WTC11 (cell line): Measurements from ENCODE around the gene WWOX. TPM values are rescaled to one million over a fixed set of nuclear protein-coding genes. Genes with fewer than 3 reads are reported as not detected.

Source experiments
- ATAC-seq: fragments of 200-7000 bp; cut with Tn5 transposase; 2 replicates; pipeline ENCODE4 v1.10.0; 2021; ENCODE audit warnings: mild to moderate bottlenecking, moderate library complexity
- CTCF ChIA-PET: fragments of 300-600 bp; sonication (Branson Sonifier 250); formaldehyde crosslinking; loops from one replicate; lab custom pipeline; 2021; ENCODE audit warnings: antibody characterized with exemption; lab: Charles Lee
- POLR2A ChIA-PET: fragments of 350-600 bp; sonication (Branson Sonifier 250); formaldehyde crosslinking; loops from one replicate; lab custom pipeline; 2021; ENCODE audit warnings: antibody characterized with exemption; lab: Charles Lee
- DNase-seq: peaks from one replicate; pipeline ENCODE4 v3.0.0; 2021; ENCODE audit warnings: low spot score
- H3K27ac Mint-ChIP-seq: 2 replicates; pipeline ENCODE4 v1.8.0; 2021; ENCODE audit warnings: mixed read lengths
- H3K27me3 Mint-ChIP-seq: 2 replicates; pipeline ENCODE4 v1.8.0; 2021; ENCODE audit warnings: low read depth, mild to moderate bottlenecking, moderate library complexity, mixed read lengths
- H3K36me3 Mint-ChIP-seq: 2 replicates; pipeline ENCODE4 v1.8.0; 2021; ENCODE audit warnings: mixed read lengths
- H3K4me1 Mint-ChIP-seq: 2 replicates; pipeline ENCODE4 v1.8.0; 2022; ENCODE audit warnings: mixed read lengths
- H3K4me3 Mint-ChIP-seq: 2 replicates; pipeline ENCODE4 v1.8.0; 2021; ENCODE audit warnings: mild to moderate bottlenecking, moderate library complexity, mixed read lengths
- H3K9me3 Mint-ChIP-seq: 2 replicates; pipeline ENCODE4 v1.8.0; 2021; ENCODE audit warnings: mixed read lengths
- ETV6 ChIP-seq: sonication (generic); formaldehyde crosslinking; IDR thresholded peaks from 2 replicates; pipeline ENCODE4 v1.8.1; 2022; ENCODE audit warnings: mild to moderate bottlenecking, missing genetic modification reagents
- JAZF1 ChIP-seq: fragments of 250-450 bp; sonication (Bioruptor Pico); IDR thresholded peaks from 2 replicates; pipeline ENCODE4 v1.9.0; 2021; ENCODE audit warnings: moderate library complexity, mild to moderate bottlenecking, inconsistent platforms
- KAT7 ChIP-seq: sonication (generic); formaldehyde crosslinking; IDR thresholded peaks from 2 replicates; pipeline ENCODE4 v1.8.1; 2023; ENCODE audit warnings: missing genetic modification reagents, mild to moderate bottlenecking, borderline replicate concordance
- MXD4 ChIP-seq: fragments of 250-450 bp; sonication (Bioruptor Pico); IDR thresholded peaks from 2 replicates; pipeline ENCODE4 v1.8.0; 2021; ENCODE audit warnings: mild to moderate bottlenecking, moderate library complexity, borderline replicate concordance
- NR1H2 ChIP-seq: sonication (generic); formaldehyde crosslinking; IDR thresholded peaks from 2 replicates; pipeline ENCODE4 v1.9.0; 2021; ENCODE audit warnings: mild to moderate bottlenecking, moderate library complexity, missing genetic modification reagents
- RELA ChIP-seq: sonication (generic); formaldehyde crosslinking; IDR thresholded peaks from 2 replicates; pipeline ENCODE4 v1.8.1; 2022; ENCODE audit warnings: missing genetic modification reagents, mild to moderate bottlenecking, borderline replicate concordance
- SP1 ChIP-seq: sonication (generic); formaldehyde crosslinking; conservative IDR thresholded peaks from 2 replicates; pipeline ENCODE4 v1.8.1; 2022; ENCODE audit warnings: missing genetic modification reagents
- TEAD1 ChIP-seq: sonication (generic); formaldehyde crosslinking; IDR thresholded peaks from 2 replicates; pipeline ENCODE4 v1.8.0; 2022; ENCODE audit warnings: mild to moderate bottlenecking, missing genetic modification reagents
- ZNF219 ChIP-seq: sonication (generic); formaldehyde crosslinking; IDR thresholded peaks from 2 replicates; pipeline ENCODE4 v1.8.0; 2023; ENCODE audit warnings: missing genetic modification reagents, mild to moderate bottlenecking, borderline replicate concordance
- ZNF396 ChIP-seq: fragments of 250-450 bp; sonication (Bioruptor Pico); IDR thresholded peaks from 2 replicates; pipeline ENCODE4 v1.8.0; 2021; ENCODE audit warnings: mild to moderate bottlenecking, moderate library complexity, borderline replicate concordance
- ZNF416 ChIP-seq: fragments of 250-450 bp; sonication (Bioruptor Pico); IDR thresholded peaks from 2 replicates; pipeline ENCODE4 v1.9.0; 2021; ENCODE audit warnings: mild to moderate bottlenecking, inconsistent platforms
- ZNF671 ChIP-seq: fragments of 250-450 bp; sonication (Bioruptor Pico); IDR thresholded peaks from 2 replicates; pipeline ENCODE4 v1.8.0; 2021; ENCODE audit warnings: mild to moderate bottlenecking
- total RNA-seq: library from RNA; stranded (reverse); gene quantifications from 3 replicates; pipeline ENCODE4 v1.2.3, GENCODE V29; 2021
- TF ChIP-seq, protein P1 (sequence below): fragments of 250-450 bp; sonication (Bioruptor Pico); IDR thresholded peaks from 2 replicates; pipeline ENCODE4 v1.9.0; 2021; ENCODE audit warnings: mild to moderate bottlenecking
- TF ChIP-seq, protein P2 (sequence below): sonication (generic); formaldehyde crosslinking; IDR thresholded peaks from 2 replicates; pipeline ENCODE4 v1.8.1; 2023; ENCODE audit warnings: mild to moderate bottlenecking, missing genetic modification reagents
- TF ChIP-seq, protein P3 (sequence below): sonication (generic); formaldehyde crosslinking; IDR thresholded peaks from 2 replicates; pipeline ENCODE4 v1.8.1; 2022; ENCODE audit warnings: missing genetic modification reagents, borderline replicate concordance
- TF ChIP-seq, protein P4 (sequence below): sonication (generic); formaldehyde crosslinking; IDR thresholded peaks from 2 replicates; pipeline ENCODE4 v1.8.1; 2023; ENCODE audit warnings: mild to moderate bottlenecking, missing genetic modification reagents, borderline replicate concordance
- TF ChIP-seq, protein P5 (sequence below): sonication (generic); formaldehyde crosslinking; conservative IDR thresholded peaks from 2 replicates; pipeline ENCODE4 v1.8.1; 2023; ENCODE audit warnings: mild to moderate bottlenecking, low read depth, missing genetic modification reagents, moderate library complexity
- TF ChIP-seq, protein P6 (sequence below): sonication (generic); formaldehyde crosslinking; IDR thresholded peaks from 2 replicates; pipeline ENCODE4 v1.8.0; 2022; ENCODE audit warnings: missing genetic modification reagents

Gene WWOX
- total RNA-seq, 1 experiment from 2014 or later: 15.7 TPM

DNA sequence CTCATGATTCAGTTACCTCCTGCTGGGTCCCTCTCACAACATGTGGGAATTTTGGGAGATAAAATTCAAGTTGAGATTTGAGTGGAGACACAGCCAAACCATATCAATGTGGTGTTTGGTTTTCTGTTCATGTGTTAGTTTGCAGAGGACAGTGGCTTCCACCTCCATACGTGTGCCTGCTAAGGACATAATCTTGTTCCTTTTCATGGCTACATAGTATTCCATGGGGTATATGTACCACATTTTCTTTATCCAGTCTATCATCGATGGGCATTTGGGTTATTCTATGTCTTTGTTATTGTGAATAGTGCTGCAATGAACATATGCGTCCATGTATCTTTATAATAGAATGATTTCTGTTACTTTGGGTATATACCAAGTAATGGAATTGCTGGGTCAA is 4.5 kb upstream of the WWOX start:
- ChIA-PET CTCF (interaction anchor here (1.1 kb wide), 1 partner anchor 139 kb away, joined by 5 read pairs; no protein-coding TSS in a partner anchor), POLR2A (no interaction called here)
- Mint-ChIP-seq H3K4me1 (peaks cover 5% of the 10 kb centered on the region), H3K27me3 (peaks cover 64% of the 10 kb centered on the region), H3K4me3 (no peak overlapping the region), H3K27ac (no peak overlapping the region), H3K36me3 (no peaks in the 10 kb centered on the region), H3K9me3 (peaks cover 5% of the 10 kb centered on the region)
- DNase-seq (no peak), ATAC-seq (no peak)
- TF ChIP-seq, protein P1, sequence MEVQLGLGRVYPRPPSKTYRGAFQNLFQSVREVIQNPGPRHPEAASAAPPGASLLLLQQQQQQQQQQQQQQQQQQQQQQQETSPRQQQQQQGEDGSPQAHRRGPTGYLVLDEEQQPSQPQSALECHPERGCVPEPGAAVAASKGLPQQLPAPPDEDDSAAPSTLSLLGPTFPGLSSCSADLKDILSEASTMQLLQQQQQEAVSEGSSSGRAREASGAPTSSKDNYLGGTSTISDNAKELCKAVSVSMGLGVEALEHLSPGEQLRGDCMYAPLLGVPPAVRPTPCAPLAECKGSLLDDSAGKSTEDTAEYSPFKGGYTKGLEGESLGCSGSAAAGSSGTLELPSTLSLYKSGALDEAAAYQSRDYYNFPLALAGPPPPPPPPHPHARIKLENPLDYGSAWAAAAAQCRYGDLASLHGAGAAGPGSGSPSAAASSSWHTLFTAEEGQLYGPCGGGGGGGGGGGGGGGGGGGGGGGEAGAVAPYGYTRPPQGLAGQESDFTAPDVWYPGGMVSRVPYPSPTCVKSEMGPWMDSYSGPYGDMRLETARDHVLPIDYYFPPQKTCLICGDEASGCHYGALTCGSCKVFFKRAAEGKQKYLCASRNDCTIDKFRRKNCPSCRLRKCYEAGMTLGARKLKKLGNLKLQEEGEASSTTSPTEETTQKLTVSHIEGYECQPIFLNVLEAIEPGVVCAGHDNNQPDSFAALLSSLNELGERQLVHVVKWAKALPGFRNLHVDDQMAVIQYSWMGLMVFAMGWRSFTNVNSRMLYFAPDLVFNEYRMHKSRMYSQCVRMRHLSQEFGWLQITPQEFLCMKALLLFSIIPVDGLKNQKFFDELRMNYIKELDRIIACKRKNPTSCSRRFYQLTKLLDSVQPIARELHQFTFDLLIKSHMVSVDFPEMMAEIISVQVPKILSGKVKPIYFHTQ: no peak
- no peak for TF ChIP-seq ZNF219
- TF ChIP-seq KAT7 (CRISPR knock-in tag): no peak
- TF ChIP-seq, protein P2, sequence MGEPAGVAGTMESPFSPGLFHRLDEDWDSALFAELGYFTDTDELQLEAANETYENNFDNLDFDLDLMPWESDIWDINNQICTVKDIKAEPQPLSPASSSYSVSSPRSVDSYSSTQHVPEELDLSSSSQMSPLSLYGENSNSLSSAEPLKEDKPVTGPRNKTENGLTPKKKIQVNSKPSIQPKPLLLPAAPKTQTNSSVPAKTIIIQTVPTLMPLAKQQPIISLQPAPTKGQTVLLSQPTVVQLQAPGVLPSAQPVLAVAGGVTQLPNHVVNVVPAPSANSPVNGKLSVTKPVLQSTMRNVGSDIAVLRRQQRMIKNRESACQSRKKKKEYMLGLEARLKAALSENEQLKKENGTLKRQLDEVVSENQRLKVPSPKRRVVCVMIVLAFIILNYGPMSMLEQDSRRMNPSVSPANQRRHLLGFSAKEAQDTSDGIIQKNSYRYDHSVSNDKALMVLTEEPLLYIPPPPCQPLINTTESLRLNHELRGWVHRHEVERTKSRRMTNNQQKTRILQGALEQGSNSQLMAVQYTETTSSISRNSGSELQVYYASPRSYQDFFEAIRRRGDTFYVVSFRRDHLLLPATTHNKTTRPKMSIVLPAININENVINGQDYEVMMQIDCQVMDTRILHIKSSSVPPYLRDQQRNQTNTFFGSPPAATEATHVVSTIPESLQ (CRISPR knock-in tag): no peak
- TF ChIP-seq RELA (CRISPR knock-in tag): no peak
- TF ChIP-seq ZNF396 (CRISPR knock-in tag): no peak
- no peak for TF ChIP-seq ETV6 (CRISPR knock-in tag)

DNA sequence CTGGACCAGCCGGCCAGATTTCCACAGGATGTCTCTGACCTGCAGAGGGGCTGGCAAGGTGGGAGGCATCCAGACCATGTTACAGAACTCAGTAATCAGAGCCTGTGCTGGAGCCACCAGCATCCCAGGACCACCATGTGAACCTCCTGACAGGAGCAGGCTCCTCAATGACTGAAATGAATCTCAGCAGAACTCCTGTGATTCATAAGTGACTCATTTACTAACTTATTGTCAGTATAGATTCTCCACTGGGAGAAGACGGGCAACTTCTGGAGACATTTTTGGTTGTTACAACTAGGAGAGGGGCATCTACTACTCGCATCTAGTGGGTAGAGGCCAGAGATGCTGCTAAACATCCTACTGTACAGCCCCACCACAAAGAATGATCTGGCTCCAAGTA is 3.1 kb upstream of the WWOX start:
- Mint-ChIP-seq H3K27me3 (peaks cover 60% of the 10 kb centered on the region), H3K4me1 (peaks cover 12% of the 10 kb centered on the region), H3K9me3 (peaks cover 5% of the 10 kb centered on the region), H3K27ac (no peak overlapping the region), H3K4me3 (no peak overlapping the region), H3K36me3 (no peaks in the 10 kb centered on the region)
- ChIA-PET CTCF (no interaction called here), POLR2A (no interaction called here)
- ATAC-seq: no peak
- TF ChIP-seq TEAD1 (CRISPR knock-in tag) (no peak), ZNF396 (CRISPR knock-in tag) (no peak), ZNF416 (CRISPR knock-in tag) (no peak), ETV6 (CRISPR knock-in tag) (no peak), KAT7 (CRISPR knock-in tag) (no peak), SP1 (CRISPR knock-in tag) (no peak), JAZF1 (CRISPR knock-in tag) (no peak), MXD4 (CRISPR knock-in tag) (no peak), NR1H2 (CRISPR knock-in tag) (no peak), ZNF671 (no peak)
- TF ChIP-seq, protein P3, sequence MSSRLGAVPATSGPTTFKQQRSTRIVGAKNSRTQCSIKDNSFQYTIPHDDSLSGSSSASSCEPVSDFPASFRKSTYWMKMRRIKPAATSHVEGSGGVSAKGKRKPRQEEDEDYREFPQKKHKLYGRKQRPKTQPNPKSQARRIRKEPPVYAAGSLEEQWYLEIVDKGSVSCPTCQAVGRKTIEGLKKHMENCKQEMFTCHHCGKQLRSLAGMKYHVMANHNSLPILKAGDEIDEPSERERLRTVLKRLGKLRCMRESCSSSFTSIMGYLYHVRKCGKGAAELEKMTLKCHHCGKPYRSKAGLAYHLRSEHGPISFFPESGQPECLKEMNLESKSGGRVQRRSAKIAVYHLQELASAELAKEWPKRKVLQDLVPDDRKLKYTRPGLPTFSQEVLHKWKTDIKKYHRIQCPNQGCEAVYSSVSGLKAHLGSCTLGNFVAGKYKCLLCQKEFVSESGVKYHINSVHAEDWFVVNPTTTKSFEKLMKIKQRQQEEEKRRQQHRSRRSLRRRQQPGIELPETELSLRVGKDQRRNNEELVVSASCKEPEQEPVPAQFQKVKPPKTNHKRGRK (CRISPR knock-in tag): no peak
- TF ChIP-seq, protein P4, sequence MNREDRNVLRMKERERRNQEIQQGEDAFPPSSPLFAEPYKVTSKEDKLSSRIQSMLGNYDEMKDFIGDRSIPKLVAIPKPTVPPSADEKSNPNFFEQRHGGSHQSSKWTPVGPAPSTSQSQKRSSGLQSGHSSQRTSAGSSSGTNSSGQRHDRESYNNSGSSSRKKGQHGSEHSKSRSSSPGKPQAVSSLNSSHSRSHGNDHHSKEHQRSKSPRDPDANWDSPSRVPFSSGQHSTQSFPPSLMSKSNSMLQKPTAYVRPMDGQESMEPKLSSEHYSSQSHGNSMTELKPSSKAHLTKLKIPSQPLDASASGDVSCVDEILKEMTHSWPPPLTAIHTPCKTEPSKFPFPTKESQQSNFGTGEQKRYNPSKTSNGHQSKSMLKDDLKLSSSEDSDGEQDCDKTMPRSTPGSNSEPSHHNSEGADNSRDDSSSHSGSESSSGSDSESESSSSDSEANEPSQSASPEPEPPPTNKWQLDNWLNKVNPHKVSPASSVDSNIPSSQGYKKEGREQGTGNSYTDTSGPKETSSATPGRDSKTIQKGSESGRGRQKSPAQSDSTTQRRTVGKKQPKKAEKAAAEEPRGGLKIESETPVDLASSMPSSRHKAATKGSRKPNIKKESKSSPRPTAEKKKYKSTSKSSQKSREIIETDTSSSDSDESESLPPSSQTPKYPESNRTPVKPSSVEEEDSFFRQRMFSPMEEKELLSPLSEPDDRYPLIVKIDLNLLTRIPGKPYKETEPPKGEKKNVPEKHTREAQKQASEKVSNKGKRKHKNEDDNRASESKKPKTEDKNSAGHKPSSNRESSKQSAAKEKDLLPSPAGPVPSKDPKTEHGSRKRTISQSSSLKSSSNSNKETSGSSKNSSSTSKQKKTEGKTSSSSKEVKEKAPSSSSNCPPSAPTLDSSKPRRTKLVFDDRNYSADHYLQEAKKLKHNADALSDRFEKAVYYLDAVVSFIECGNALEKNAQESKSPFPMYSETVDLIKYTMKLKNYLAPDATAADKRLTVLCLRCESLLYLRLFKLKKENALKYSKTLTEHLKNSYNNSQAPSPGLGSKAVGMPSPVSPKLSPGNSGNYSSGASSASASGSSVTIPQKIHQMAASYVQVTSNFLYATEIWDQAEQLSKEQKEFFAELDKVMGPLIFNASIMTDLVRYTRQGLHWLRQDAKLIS (CRISPR knock-in tag): no peak
- TF ChIP-seq, protein P5, sequence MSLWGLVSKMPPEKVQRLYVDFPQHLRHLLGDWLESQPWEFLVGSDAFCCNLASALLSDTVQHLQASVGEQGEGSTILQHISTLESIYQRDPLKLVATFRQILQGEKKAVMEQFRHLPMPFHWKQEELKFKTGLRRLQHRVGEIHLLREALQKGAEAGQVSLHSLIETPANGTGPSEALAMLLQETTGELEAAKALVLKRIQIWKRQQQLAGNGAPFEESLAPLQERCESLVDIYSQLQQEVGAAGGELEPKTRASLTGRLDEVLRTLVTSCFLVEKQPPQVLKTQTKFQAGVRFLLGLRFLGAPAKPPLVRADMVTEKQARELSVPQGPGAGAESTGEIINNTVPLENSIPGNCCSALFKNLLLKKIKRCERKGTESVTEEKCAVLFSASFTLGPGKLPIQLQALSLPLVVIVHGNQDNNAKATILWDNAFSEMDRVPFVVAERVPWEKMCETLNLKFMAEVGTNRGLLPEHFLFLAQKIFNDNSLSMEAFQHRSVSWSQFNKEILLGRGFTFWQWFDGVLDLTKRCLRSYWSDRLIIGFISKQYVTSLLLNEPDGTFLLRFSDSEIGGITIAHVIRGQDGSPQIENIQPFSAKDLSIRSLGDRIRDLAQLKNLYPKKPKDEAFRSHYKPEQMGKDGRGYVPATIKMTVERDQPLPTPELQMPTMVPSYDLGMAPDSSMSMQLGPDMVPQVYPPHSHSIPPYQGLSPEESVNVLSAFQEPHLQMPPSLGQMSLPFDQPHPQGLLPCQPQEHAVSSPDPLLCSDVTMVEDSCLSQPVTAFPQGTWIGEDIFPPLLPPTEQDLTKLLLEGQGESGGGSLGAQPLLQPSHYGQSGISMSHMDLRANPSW (CRISPR knock-in tag): no peak
- TF ChIP-seq, protein P6, sequence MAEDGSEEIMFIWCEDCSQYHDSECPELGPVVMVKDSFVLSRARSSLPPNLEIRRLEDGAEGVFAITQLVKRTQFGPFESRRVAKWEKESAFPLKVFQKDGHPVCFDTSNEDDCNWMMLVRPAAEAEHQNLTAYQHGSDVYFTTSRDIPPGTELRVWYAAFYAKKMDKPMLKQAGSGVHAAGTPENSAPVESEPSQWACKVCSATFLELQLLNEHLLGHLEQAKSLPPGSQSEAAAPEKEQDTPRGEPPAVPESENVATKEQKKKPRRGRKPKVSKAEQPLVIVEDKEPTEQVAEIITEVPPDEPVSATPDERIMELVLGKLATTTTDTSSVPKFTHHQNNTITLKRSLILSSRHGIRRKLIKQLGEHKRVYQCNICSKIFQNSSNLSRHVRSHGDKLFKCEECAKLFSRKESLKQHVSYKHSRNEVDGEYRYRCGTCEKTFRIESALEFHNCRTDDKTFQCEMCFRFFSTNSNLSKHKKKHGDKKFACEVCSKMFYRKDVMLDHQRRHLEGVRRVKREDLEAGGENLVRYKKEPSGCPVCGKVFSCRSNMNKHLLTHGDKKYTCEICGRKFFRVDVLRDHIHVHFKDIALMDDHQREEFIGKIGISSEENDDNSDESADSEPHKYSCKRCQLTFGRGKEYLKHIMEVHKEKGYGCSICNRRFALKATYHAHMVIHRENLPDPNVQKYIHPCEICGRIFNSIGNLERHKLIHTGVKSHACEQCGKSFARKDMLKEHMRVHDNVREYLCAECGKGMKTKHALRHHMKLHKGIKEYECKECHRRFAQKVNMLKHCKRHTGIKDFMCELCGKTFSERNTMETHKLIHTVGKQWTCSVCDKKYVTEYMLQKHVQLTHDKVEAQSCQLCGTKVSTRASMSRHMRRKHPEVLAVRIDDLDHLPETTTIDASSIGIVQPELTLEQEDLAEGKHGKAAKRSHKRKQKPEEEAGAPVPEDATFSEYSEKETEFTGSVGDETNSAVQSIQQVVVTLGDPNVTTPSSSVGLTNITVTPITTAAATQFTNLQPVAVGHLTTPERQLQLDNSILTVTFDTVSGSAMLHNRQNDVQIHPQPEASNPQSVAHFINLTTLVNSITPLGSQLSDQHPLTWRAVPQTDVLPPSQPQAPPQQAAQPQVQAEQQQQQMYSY (CRISPR knock-in tag): no peak
- TF ChIP-seq, all 79 proteins: peak for 0
- no peak for DNase-seq
